GM23248 (cell line): ENCODE results near the gene AKT3. TPM values are rescaled to one million over a fixed set of nuclear protein-coding genes. Genes with fewer than 3 reads are reported as not detected.

Source experiments
- DNase-seq: peaks from one replicate; pipeline ENCODE4 v3.0.0-alpha.2; 2015
- H2AFZ ChIP-seq: fragments of 200-600 bp; sonication (generic); 2 replicates; pipeline ENCODE4 v1.6.1; 2016; ENCODE audit warnings: antibody characterized with exemption
- H3F3A ChIP-seq: fragments of 200-600 bp; sonication (generic); 2 replicates; pipeline ENCODE4 v1.6.1; 2016; ENCODE audit warnings: mild to moderate bottlenecking, antibody characterized with exemption, mixed run types; ENCODE audit not compliant: insufficient read depth
- H3K27ac ChIP-seq: fragments of 200-600 bp; sonication (generic); 2 replicates; pipeline ENCODE4 v1.5.1; 2016; ENCODE audit warnings: mild to moderate bottlenecking
- H3K27me3 ChIP-seq: fragments of 200-600 bp; sonication (generic); replicated peaks from 2 replicates; pipeline ENCODE4 v1.6.1; 2016; ENCODE audit warnings: mild to moderate bottlenecking; ENCODE audit not compliant: insufficient read depth
- H3K36me3 ChIP-seq: fragments of 200-600 bp; sonication (generic); 2 replicates; pipeline ENCODE4 v1.6.1; 2016; ENCODE audit warnings: low read depth, mild to moderate bottlenecking
- H3K4me1 ChIP-seq: fragments of 200-600 bp; sonication (generic); 2 replicates; pipeline ENCODE4 v1.6.1; 2016; ENCODE audit warnings: mild to moderate bottlenecking; ENCODE audit not compliant: insufficient read depth
- H3K4me2 ChIP-seq: fragments of 200-600 bp; sonication (generic); one replicate; pipeline ENCODE4 v1.6.1; 2016; ENCODE audit warnings: mild to moderate bottlenecking; ENCODE audit not compliant: unreplicated experiment
- H3K4me3 ChIP-seq: fragments of 200-600 bp; sonication (generic); 2 replicates; pipeline ENCODE4 v1.5.1; 2016; ENCODE audit warnings: mild to moderate bottlenecking
- H3K79me2 ChIP-seq: fragments of 200-600 bp; sonication (generic); 2 replicates; pipeline ENCODE4 v1.6.1; 2016; ENCODE audit warnings: mild to moderate bottlenecking; ENCODE audit not compliant: insufficient read depth
- H3K9ac ChIP-seq: fragments of 200-600 bp; sonication (generic); 2 replicates; pipeline ENCODE4 v1.6.1; 2016; ENCODE audit warnings: mild to moderate bottlenecking
- H3K9me2 ChIP-seq: fragments of 200-600 bp; sonication (generic); 2 replicates; pipeline ENCODE4 v1.6.1; 2016; ENCODE audit warnings: mixed run types, mild to moderate bottlenecking, moderate library complexity; ENCODE audit not compliant: insufficient read depth
- H3K9me3 ChIP-seq: fragments of 200-600 bp; sonication (generic); one replicate; pipeline ENCODE4 v1.6.1; 2017; ENCODE audit warnings: low read depth
- H4K20me1 ChIP-seq: fragments of 200-600 bp; sonication (generic); 2 replicates; pipeline ENCODE4 v1.6.0; 2016; ENCODE audit not compliant: insufficient read depth
- EZH2 ChIP-seq: fragments of 200-600 bp; sonication (generic); IDR thresholded peaks from 2 replicates; pipeline ENCODE4 v1.6.1; 2018; ENCODE audit warnings: antibody characterized with exemption, mild to moderate bottlenecking; ENCODE audit not compliant: insufficient read depth, poor library complexity, severe bottlenecking
- EZH2phosphoT487 ChIP-seq: fragments of 200-600 bp; sonication (generic); IDR thresholded peaks from 2 replicates; pipeline ENCODE4 v1.6.1; 2018; ENCODE audit warnings: antibody characterized with exemption, moderate library complexity, mild to moderate bottlenecking, low read depth; ENCODE audit not compliant: insufficient read depth
- WGBS, 2 experiments: methylation state at CpG; one replicate each; pipeline ENCODE4 v1.1.6; 2015 to 2017; ENCODE audit warnings: low lambda C conversion rate in 2 of 2, low coverage in 1 of 2; ENCODE audit errors: missing lambda C conversion rate in 2 of 2; 5-methylcytosine and 5-hydroxymethylcytosine counted together
- in situ Hi-C: fragments of 300-500 bp; cut with MboI; formaldehyde crosslinking; loops from 2 replicates; pipeline ENCODE4 v1.15.0; 2020
- polyA plus RNA-seq: library from polyadenylated mRNA; unstranded; fragments of >200 nt; fragmentation: Nextera tagmentation; extraction: Ambion mirVana; gene quantifications from 2 replicates; pipeline ENCODE4 v1.2.1, GENCODE V29; 2016
- total RNA-seq: library from RNA; depleted of rRNA; stranded (reverse); fragments of >200 nt; shearing (Covaris generic); gene quantifications from 2 replicates; pipeline ENCODE4 v1.2.3, GENCODE V29; 2014

Gene AKT3
- total and polyA plus RNA-seq, 2 experiments from 2014 or later = 9.1 to 31.2 TPM

DNA sequence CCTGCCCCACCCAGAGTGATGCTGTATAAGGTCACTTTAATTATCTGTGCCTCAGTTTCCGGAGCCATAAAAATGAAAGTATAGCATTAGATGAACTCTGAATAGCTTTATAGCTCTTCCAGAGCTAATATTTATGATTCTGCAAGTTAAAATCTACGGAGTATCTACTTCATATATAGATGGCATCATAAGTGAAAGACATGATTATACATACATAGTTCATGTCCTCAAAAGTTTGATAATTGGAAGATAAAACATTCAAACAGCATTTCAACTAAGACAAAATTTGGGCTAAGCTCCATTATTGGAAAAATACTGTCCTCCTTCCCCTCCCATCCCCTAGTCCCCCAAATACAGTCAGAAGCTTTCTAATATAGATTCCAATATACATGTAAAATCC, 4.2 kb downstream of the AKT3 start:
- Histone ChIP-seq H3K27me3 (no peaks in the 10 kb centered on the region), H4K20me1 (no peaks in the 10 kb centered on the region), H3K4me1 (peaks cover 39% of the 10 kb centered on the region), H3K4me2 (no peak overlapping the region), H3F3A (peaks cover 37% of the 10 kb centered on the region), H3K9me3 (no peaks in the 10 kb centered on the region), H3K4me3 (no peak overlapping the region), H3K36me3 (no peaks in the 10 kb centered on the region), H2AFZ (no peak overlapping the region), H3K27ac (no peak overlapping the region), H3K9ac (no peak overlapping the region), H3K79me2 (peaks cover 79% of the 10 kb centered on the region), H3K9me2 (no peaks in the 10 kb centered on the region)
- in situ Hi-C loops = no loop called here
- 96 to 98% methylated on average over 2 of the region's 2 CpGs for WGBS, 2 experiments
- TF ChIP-seq EZH2 (no peak), EZH2phosphoT487 (no peak)
- DNase-seq = no peak

DNA sequence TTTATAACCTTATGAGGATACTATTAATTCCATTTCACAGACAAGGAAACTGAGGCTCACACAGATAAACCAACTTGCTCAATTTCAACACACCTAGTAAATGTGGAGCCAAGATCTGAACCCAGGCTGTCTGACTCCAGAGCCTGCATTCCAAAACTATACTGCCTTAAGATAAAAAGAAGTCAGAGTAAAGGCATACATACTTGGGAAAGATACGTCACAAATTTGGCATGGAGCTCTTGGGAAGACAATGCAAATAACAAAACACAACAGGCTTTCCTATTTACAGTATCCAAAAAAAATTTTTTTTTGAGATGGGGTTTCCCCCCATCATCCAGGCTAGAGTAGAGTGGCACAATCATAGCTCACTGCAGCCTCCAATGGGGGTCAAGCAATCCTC, 5.9 kb downstream of the AKT3 start:
- 64 to 68% methylated on average over 1 of the region's 1 CpG for WGBS, 2 experiments
- DNase-seq = peak; percentile 14
- TF ChIP-seq EZH2phosphoT487 (no peak), EZH2 (no peak)
- in situ Hi-C loops = no loop called here
- Histone ChIP-seq H3K4me1 (peaks cover 48% of the 10 kb centered on the region), H3K27me3 (no peaks in the 10 kb centered on the region), H3K4me3 (no peak overlapping the region), H3K4me2 (no peak overlapping the region), H3K79me2 (peaks cover 97% of the 10 kb centered on the region), H3K9me2 (no peaks in the 10 kb centered on the region), H3K36me3 (no peaks in the 10 kb centered on the region), H3F3A (peaks cover 37% of the 10 kb centered on the region), H2AFZ (no peak overlapping the region), H4K20me1 (no peaks in the 10 kb centered on the region), H3K9me3 (no peaks in the 10 kb centered on the region), H3K27ac (no peak overlapping the region), H3K9ac (no peak overlapping the region)

DNA sequence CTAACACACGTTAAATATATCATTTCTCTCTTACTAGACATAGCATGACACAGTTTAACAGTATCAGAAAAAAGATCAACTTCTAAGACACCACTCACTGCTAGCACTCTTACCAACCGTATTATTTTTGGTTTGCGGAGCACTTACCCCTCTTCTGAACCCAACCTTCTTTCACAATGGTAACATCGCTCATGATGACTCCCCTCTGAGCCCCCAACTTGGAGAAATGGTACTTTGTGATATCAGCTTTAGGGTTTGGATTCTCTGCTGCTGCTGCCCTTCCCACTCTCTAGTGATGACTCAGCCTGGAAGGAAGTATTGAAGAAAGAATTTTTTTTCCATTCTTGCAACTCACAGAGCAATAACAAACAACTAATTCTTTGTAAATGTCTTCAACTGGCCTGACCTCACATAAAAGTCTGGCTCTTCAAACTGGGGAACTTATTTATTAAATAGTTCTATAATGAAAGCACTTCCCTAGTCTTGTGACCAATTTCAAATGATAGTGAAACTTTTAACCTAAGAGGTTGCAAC, 7.0 kb downstream of the AKT3 start:
- Histone ChIP-seq H3F3A (peaks cover 28% of the 10 kb centered on the region), H3K79me2 (peaks cover 97% of the 10 kb centered on the region), H3K4me2 (peak overlapping the region; percentile 66), H3K36me3 (no peaks in the 10 kb centered on the region), H3K27ac (peak overlapping the region; percentile 67), H2AFZ (0 out of 2 replicates have a peak overlapping the region, but pooled peaks have one; percentile 2), H4K20me1 (no peaks in the 10 kb centered on the region), H3K4me1 (peaks cover 41% of the 10 kb centered on the region), H3K9ac (peak overlapping the region; percentile 37; the same call in 1 of the 2 replicates), H3K9me2 (no peaks in the 10 kb centered on the region), H3K4me3 (peak overlapping the region; percentile 38), H3K9me3 (no peaks in the 10 kb centered on the region), H3K27me3 (no peaks in the 10 kb centered on the region)
- WGBS, 2 experiments = 13 to 17% methylated on average over 4 of the region's 4 CpGs
- TF ChIP-seq EZH2 (no peak), EZH2phosphoT487 (no peak)
- DNase-seq = peak; percentile 93
- in situ Hi-C loops = no loop called here

DNA sequence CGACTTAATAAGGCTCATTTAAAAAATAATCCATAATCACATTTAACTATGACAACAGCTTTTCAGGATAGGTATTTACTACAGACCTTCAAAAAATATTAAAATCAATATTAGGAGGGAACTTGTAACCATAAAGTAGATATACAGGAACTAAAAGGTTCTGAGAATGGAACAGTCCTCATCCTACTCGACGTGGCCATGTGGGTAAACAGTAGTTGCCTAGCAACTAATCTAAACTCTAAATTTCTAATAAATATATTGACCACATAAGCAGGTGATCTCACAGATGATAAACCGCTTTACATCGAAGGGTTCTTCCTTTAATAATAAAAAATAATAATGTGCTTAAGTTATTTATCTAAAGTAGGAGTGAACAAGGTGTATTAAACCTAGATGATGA, 7.9 kb downstream of the AKT3 start:
- no peak overlapping the region for H3K4me3 ChIP-seq
- peaks cover 26% of the 10 kb centered on the region for H3F3A ChIP-seq
- no peaks in the 10 kb centered on the region for H3K27me3 ChIP-seq
- peaks cover 97% of the 10 kb centered on the region for H3K79me2 ChIP-seq
- H3K4me1 ChIP-seq = peaks cover 32% of the 10 kb centered on the region
- in situ Hi-C loops = no loop called here
- DNase-seq = no peak
- no peak overlapping the region for H2AFZ ChIP-seq
- H3K9me3 ChIP-seq = no peaks in the 10 kb centered on the region
- 87 to 88% methylated on average over 5 of the region's 5 CpGs for WGBS, 2 experiments
- peak overlapping the region; percentile 67 for H3K27ac ChIP-seq
- peak overlapping the region; percentile 66 for H3K4me2 ChIP-seq
- H4K20me1 ChIP-seq = no peaks in the 10 kb centered on the region
- TF ChIP-seq EZH2phosphoT487 = no peak
- TF ChIP-seq EZH2 = no peak
- H3K36me3 ChIP-seq = 0 out of 2 replicates have a peak, but pooled peaks cover 2% of the 10 kb centered on the region
- no peaks in the 10 kb centered on the region for H3K9me2 ChIP-seq
- no peak overlapping the region for H3K9ac ChIP-seq
